ENCODE data around the gene XPR1. TPM values are rescaled to one million over a fixed set of nuclear protein-coding genes. Genes with fewer than 3 reads are reported as not detected.

XPR1 gene
- total RNA-seq (2022; extraction: Qiagen RNA extraction; ENCODE audit: low read depth) = 13.9 to 28.6 TPM (median 23.5 TPM) in 5 replicates

DNA sequence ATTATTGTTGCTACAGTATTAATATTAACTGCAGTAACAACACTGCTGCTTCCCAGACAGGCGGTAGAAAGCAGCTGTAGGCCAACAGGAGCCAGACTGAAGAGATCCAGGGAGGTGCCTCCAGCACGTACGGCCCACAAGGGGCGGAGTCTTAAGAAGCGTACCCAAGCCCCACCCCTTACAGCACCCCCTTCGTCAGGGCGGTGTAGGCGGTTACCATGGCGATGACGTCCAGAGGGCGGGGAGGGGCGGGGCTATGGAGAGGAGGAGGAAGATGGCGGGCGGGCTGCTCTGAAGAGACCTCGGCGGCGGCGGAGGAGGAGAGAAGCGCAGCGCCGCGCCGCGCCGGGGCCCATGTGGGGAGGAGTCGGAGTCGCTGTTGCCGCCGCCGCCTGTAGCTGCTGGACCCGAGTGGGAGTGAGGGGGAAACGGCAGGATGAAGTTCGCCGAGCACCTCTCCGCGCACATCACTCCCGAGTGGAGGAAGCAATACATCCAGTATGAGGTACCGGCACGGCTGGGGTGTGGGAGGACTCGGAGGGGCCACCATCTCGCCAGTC is at the start of gene XPR1:
Gene XPR1, plus strand, starts transcription at position 257 of the 560 bp plus-strand sequence. Its CDS starts 180 bp downstream, at position 437.

DNA sequence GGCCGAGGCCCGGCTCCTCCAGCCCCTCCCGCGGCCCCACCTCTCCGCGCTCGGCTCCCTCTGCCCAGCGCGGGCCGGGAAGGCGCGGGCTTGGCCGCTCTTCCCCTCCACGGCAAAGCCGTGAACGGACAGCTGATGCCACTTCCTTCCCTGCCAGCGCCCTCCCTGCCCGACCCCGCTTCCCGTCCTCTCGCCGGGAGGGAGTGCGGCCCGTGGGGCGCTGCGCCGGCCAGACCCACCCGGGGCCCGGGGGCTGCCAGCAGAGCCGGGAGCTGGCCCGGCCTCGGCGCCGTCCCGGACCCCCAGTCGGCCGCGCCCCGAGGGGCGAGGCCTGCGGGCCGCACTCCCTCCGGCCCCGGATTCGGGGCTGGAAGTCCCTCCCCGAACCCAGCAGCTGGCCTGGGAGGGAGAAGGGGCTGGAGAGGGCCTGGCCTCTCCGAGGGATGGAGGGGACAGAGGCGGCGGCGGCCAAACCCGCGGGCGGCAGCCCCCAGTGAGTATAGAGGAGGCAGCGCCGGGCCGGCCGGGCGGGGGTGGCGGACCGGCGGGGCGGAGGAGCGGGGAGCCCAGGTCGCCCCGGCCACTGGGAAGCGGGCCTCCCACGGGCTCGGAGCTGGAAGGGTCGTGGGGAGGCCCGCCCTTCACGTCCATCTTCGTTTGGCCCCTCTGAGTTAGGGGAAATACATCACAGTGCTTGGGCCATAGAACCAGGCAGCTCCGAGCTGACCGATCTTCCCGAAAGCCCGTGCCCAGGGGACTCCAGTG is 281.2 kb downstream of the XPR1 start, which contains the start of gene KIAA1614:
Gene KIAA1614, plus strand, starts transcription at position 97 of the 765 bp plus-strand sequence. Its CDS starts 347 bp downstream, at position 444.

Other genes with a start within 250 kb of the XPR1 start
- 55.7 to 59.4 TPM (median 57.7 TPM) in 5 replicates for gene ACBD6, start 129.4 kb upstream of the XPR1 start, total RNA-seq (2022; extraction: Qiagen RNA extraction; ENCODE audit: low read depth)
- 0.10 TPM in 1 of 5 replicates, not detected in the others for gene OVAAL, start 73.1 kb upstream of the XPR1 start, total RNA-seq (2022; extraction: Qiagen RNA extraction; ENCODE audit: low read depth)